AML-193 (cell line): ENCODE data around the gene CHCT1.

ENCODE experiments used
- DNase-seq, 2 experiments: peaks; one replicate each; lab custom pipeline; 2025; lab: John Stamatoyannopoulos, UW

Gene CHCT1

GRCh38 chr17:60442271-60443173 is 20.2 kb downstream of the CHCT1 start:
- no peak for DNase-seq

- DNase-seq: no peak
Observed at GRCh38 chr17:60443713-60444112, 21.4 kb downstream of the CHCT1 start.

GRCh38 chr17:60445144-60445543 is 22.9 kb downstream of the CHCT1 start:
- DNase-seq: no peak

- no peak for DNase-seq
Observed at GRCh38 chr17:60447375-60447774, 25.1 kb downstream of the CHCT1 start.

- DNase-seq: no peak
Observed at GRCh38 chr17:60451071-60451470, 28.8 kb downstream of the CHCT1 start.

- no peak for DNase-seq
Observed at GRCh38 chr17:60451965-60452364, 29.7 kb downstream of the CHCT1 start.

- no peak for DNase-seq
Observed at GRCh38 chr17:60455378-60455777, 33.1 kb downstream of the CHCT1 start.

GRCh38 chr17:60457148-60457547 is 34.9 kb downstream of the CHCT1 start:
- DNase-seq: no peak

GRCh38 chr17:60461584-60461983 is 39.3 kb downstream of the CHCT1 start:
- no peak for DNase-seq

GRCh38 chr17:60463157-60463835 is 41.0 kb downstream of the CHCT1 start:
- no peak for DNase-seq

GRCh38 chr17:60464343-60464742 is 42.1 kb downstream of the CHCT1 start:
- no peak for DNase-seq

- no peak for DNase-seq
Observed at GRCh38 chr17:60468371-60468770, 46.1 kb downstream of the CHCT1 start.

GRCh38 chr17:60471451-60471850 is 49.2 kb downstream of the CHCT1 start:
- no peak for DNase-seq

- no peak for DNase-seq
Observed at GRCh38 chr17:60472449-60472848, 50.2 kb downstream of the CHCT1 start.

GRCh38 chr17:60473788-60474187 is 51.5 kb downstream of the CHCT1 start:
- DNase-seq: no peak
